HepG2 (cell line): ENCODE data around the gene GALR3. TPM values are rescaled to one million over a fixed set of nuclear protein-coding genes. Genes with fewer than 3 reads are reported as not detected.

Experiments
- ATAC-seq: fragments of 200-7000 bp; cut with Tn5 transposase; 3 replicates; pipeline ENCODE4 v1.9.1; 2020; ENCODE audit warnings: mild to moderate bottlenecking, moderate library complexity
- BruUV-seq: library from RNA; stranded (reverse); fragments of 400-500 nt; replicated peaks from 2 replicates; lab custom pipeline; 2021; lab: Mats Ljungman, UMichigan
- CTCF ChIA-PET: fragments of 300-600 bp; formaldehyde crosslinking; extraction: SDS; loops from one replicate; lab custom pipeline; 2021; ENCODE audit warnings: low total read pairs, inconsistent platforms, low intra/inter-chr PET ratio; lab: Yijun Ruan, JAX
- POLR2A ChIA-PET: fragments of 350-600 bp; sonication (Branson Sonifier 250); formaldehyde crosslinking; loops from one replicate; lab custom pipeline; 2020; ENCODE audit warnings: antibody characterized with exemption, inconsistent platforms; lab: Yijun Ruan, JAX
- DNase-seq: peaks from one replicate; pipeline ENCODE4 v3.0.0-alpha.2; 2015; ENCODE audit warnings: low spot score
- FAIRE-seq: peaks from 3 replicates; lab custom pipeline; 2011; peaks lifted over from hg19 to GRCh38; lab: Jason Lieb, UNC
- H2AFZ ChIP-seq: one replicate; pipeline ENCODE4 v1.6.1; 2011; ENCODE audit warnings: low read length, inconsistent platforms
- H3K27ac ChIP-seq: fragments of 300-600 bp; 3 replicates; pipeline ENCODE4 v1.8.0; 2011; ENCODE audit warnings: mixed run types, mild to moderate bottlenecking, mixed read lengths, low read length, inconsistent platforms; ENCODE audit not compliant: insufficient read depth; ENCODE audit errors: extremely low read length
- H3K27me3 ChIP-seq, 2 experiments: fragments of 200-600 bp in 1 of 2; 2 replicates in 1 of 2; 3 replicates in 1 of 2; pipeline versions ENCODE4 v1.6.0 to v1.8.0; 2011; ENCODE audit warnings: low read length in 2 of 2, mild to moderate bottlenecking in 2 of 2, moderate library complexity in 2 of 2, inconsistent platforms in 1 of 2; ENCODE audit not compliant: insufficient read depth in 2 of 2, control insufficient read depth in 1 of 2
- H3K36me3 ChIP-seq, 2 experiments: fragments of 200-600 bp in 1 of 2; replicated peaks in 1 of 2; 2 replicates in 1 of 2; 3 replicates in 1 of 2; pipeline versions ENCODE4 v1.5.1 to v1.8.0; 2011; ENCODE audit warnings: low read length in 2 of 2, inconsistent platforms in 1 of 2; ENCODE audit not compliant: insufficient read depth in 2 of 2, control insufficient read depth in 1 of 2
- H3K4me1 ChIP-seq: 2 replicates; pipeline ENCODE4 v1.5.1; 2012; ENCODE audit warnings: low read length, inconsistent platforms; ENCODE audit not compliant: insufficient read depth
- H3K4me2 ChIP-seq: 2 replicates; pipeline ENCODE4 v1.6.0; 2011; ENCODE audit warnings: low read depth, low read length, inconsistent platforms
- H3K4me3 ChIP-seq, 3 experiments: fragments of 200-600 bp in 1 of 3; sonication (generic), shearing (Covaris generic) in 1 of 3; replicated peaks in 1 of 3; 2 replicates each; pipeline ENCODE4 v1.5.1; 2011 to 2016; ENCODE audit warnings: low read length in 3 of 3, inconsistent platforms in 2 of 3, low read depth in 2 of 3, mild to moderate bottlenecking in 2 of 3, control low read depth in 1 of 3, mixed read lengths in 1 of 3; ENCODE audit not compliant: insufficient read depth in 1 of 3
- H3K79me2 ChIP-seq: one replicate; pipeline ENCODE4 v1.6.1; 2011; ENCODE audit warnings: low read length, inconsistent platforms; ENCODE audit not compliant: insufficient read depth
- H3K9ac ChIP-seq: 2 replicates; pipeline ENCODE4 v1.6.0; 2011; ENCODE audit warnings: mild to moderate bottlenecking, low read depth, low read length, inconsistent platforms; ENCODE audit not compliant: insufficient read depth
- H3K9me3 ChIP-seq: 2 replicates; pipeline ENCODE4 v1.5.1; 2012; ENCODE audit warnings: mild to moderate bottlenecking, low read length
- H4K20me1 ChIP-seq: 2 replicates; pipeline ENCODE4 v1.6.0; 2011; ENCODE audit warnings: inconsistent platforms, mild to moderate bottlenecking, low read length, moderate library complexity; ENCODE audit not compliant: insufficient read depth
- AGO1 ChIP-seq: fragments of 200-400 bp; formaldehyde crosslinking; IDR thresholded peaks from 2 replicates; pipeline ENCODE4 v1.6.1; 2017; ENCODE audit warnings: mild to moderate bottlenecking, low read depth, low read length, moderate library complexity; ENCODE audit not compliant: poor library complexity, severe bottlenecking
- CHCHD3 ChIP-seq: sonication (generic); formaldehyde crosslinking; IDR thresholded peaks from 2 replicates; pipeline ENCODE4 v1.8.0; 2022; ENCODE audit warnings: mild to moderate bottlenecking, missing genetic modification reagents, moderate library complexity
- CTCF ChIP-seq: sonication (generic); formaldehyde crosslinking; IDR thresholded peaks from 2 replicates; pipeline ENCODE4 v1.5.0; 2020; ENCODE audit warnings: mild to moderate bottlenecking, missing genetic modification reagents, moderate library complexity
- KLF9 ChIP-seq: IDR thresholded peaks from 2 replicates; pipeline ENCODE4 v1.6.1; 2016; ENCODE audit warnings: low read depth
- TFDP2 ChIP-seq: sonication (generic); formaldehyde crosslinking; IDR thresholded peaks from 2 replicates; pipeline ENCODE4 v1.4.0; 2020; ENCODE audit warnings: missing genetic modification reagents
- TGIF2 ChIP-seq: IDR thresholded peaks from 2 replicates; pipeline ENCODE4 v1.6.1; 2016; ENCODE audit warnings: control low read depth, missing compliant biosample characterization
- THAP11 ChIP-seq: IDR thresholded peaks from 2 replicates; pipeline ENCODE4 v1.6.1; 2016; ENCODE audit warnings: missing biosample characterization, missing genetic modification reagents
- ZFP91 ChIP-seq: sonication (generic); formaldehyde crosslinking; IDR thresholded peaks from 2 replicates; pipeline ENCODE4 v1.9.0; 2022; ENCODE audit warnings: missing genetic modification reagents, mild to moderate bottlenecking, borderline replicate concordance
- ZMYM3 ChIP-seq: sonication (generic); formaldehyde crosslinking; IDR thresholded peaks from 2 replicates; pipeline ENCODE4 v1.5.1; 2020; ENCODE audit warnings: mild to moderate bottlenecking, missing genetic modification reagents
- ZNF292 ChIP-seq: sonication (generic); formaldehyde crosslinking; IDR thresholded peaks from 2 replicates; pipeline ENCODE4 v1.8.1; 2022; ENCODE audit warnings: mild to moderate bottlenecking, low read depth, missing genetic modification reagents, borderline replicate concordance
- ZNF629 ChIP-seq: sonication (generic); formaldehyde crosslinking; conservative IDR thresholded peaks from 2 replicates; pipeline ENCODE4 v1.5.0; 2020; ENCODE audit warnings: missing genetic modification reagents
- ZNF687 ChIP-seq: sonication (generic); formaldehyde crosslinking; IDR thresholded peaks from 2 replicates; pipeline ENCODE4 v1.5.1; 2020; ENCODE audit warnings: mild to moderate bottlenecking, missing genetic modification reagents, moderate library complexity
- ZNF740 ChIP-seq: sonication (generic); formaldehyde crosslinking; IDR thresholded peaks from 2 replicates; pipeline ENCODE4 v1.4.0; 2020; ENCODE audit warnings: missing genetic modification reagents
- ZNF788 ChIP-seq: sonication (generic); formaldehyde crosslinking; IDR thresholded peaks from 2 replicates; pipeline ENCODE4 v1.5.0; 2020; ENCODE audit warnings: mild to moderate bottlenecking, missing genetic modification reagents, borderline replicate concordance
- WGBS: methylation state at CpG from one replicate; pipeline ENCODE4 v1.1.6; 2017; ENCODE audit warnings: low lambda C conversion rate; 5-methylcytosine and 5-hydroxymethylcytosine counted together
- in situ Hi-C: cut with HindIII; loops from 2 replicates; pipeline ENCODE4 v1.10.0; 2017; ENCODE audit warnings: low pct_unique_long_range_greater_than_20kb; ENCODE audit not compliant: extremely low pct_ligation_motif_present
- intact Hi-C: fragments of 100-400 bp; cut with micrococcal nuclease; formaldehyde crosslinking; loops from one replicate; pipeline ENCODE4 v1.10.0; 2022; ENCODE audit not compliant: unreplicated experiment
- polyA plus RNA-seq, 8 experiments: library from polyadenylated mRNA; depleted of rRNA in 3 of 8; stranded (reverse) in 7 of 8; unstranded in 1 of 8; fragments of >200 nt; fragmentation: Illumina TruSeq in 4 of 8; extraction: Trizol in 4 of 8; gene quantifications; 2 replicates each; pipeline versions ENCODE4 v1.2.1 to v1.2.3, GENCODE V29; 2011 to 2016; ENCODE audit warnings: low read depth in 4 of 8, missing spikeins in 1 of 8, mixed read lengths in 1 of 8; ENCODE audit not compliant: insufficient read depth in 1 of 8
- total RNA-seq, 5 experiments: library from RNA; depleted of rRNA; stranded (reverse); fragments of >200 nt; fragmentation: Illumina TruSeq; extraction: Trizol; gene quantifications; 2 replicates each; pipeline ENCODE4 v1.2.3, GENCODE V29; 2016; ENCODE audit warnings: low read depth in 1 of 5

The GALR3 gene
- total and polyA plus RNA-seq, 2 of the 13 experiments (the other 11 are each of a cell fraction or from before 2014, with no cell fraction given), result 0.13 TPM; not detected in 1

GRCh38 chr22:37822079-37822833, 926 bp upstream of the GALR3 start:
- BruUV-seq, result no TSS peak
- H3K4me2 ChIP-seq, result peak overlapping the region; percentile 41
- no peaks in the 10 kb centered on the region for H3K9me3 ChIP-seq
- no peaks in the 10 kb centered on the region for H3K27me3 ChIP-seq
- intact Hi-C loops (no loop called here), in situ Hi-C loops (no loop called here)
- FAIRE-seq (peak; percentile 26), DNase-seq (peak; percentile 49), ATAC-seq (peak; percentile 60)
- peak overlapping the region in 2 of 3 experiments; percentile 20 to 34; a peak in 2 of 6 replicates for H3K4me3 ChIP-seq
- H3K36me3 ChIP-seq, result no peaks in the 10 kb centered on the region
- H2AFZ ChIP-seq, result no peak overlapping the region
- CTCF ChIA-PET, result no interaction called here
- peaks cover 55% of the 10 kb centered on the region for H3K4me1 ChIP-seq
- H3K9ac ChIP-seq, result no peak overlapping the region
- H3K79me2 ChIP-seq, result no peaks in the 10 kb centered on the region
- 19% methylated on average over 8 of the region's 8 CpGs for WGBS
- no peaks in the 10 kb centered on the region for H4K20me1 ChIP-seq
- POLR2A ChIA-PET, result interaction anchor here (0.6 to 1.4 kb wide), 3 partner anchors 10 to 30 kb away, joined by 3 read pairs; no protein-coding TSS in a partner anchor
- H3K27ac ChIP-seq, result no peak overlapping the region
- TF ChIP-seq AGO1, result peak; percentile 53
- TF ChIP-seq ZNF687 (CRISPR knock-in tag), result peak; percentile 62
- TF ChIP-seq ZFP91 (CRISPR knock-in tag), result peak; percentile 96
- no peak for TF ChIP-seq ZNF740 (CRISPR knock-in tag)
- TF ChIP-seq KLF9 (CRISPR knock-in tag), result no peak
- TF ChIP-seq TGIF2 (CRISPR knock-in tag), result no peak
- TF ChIP-seq ZNF292 (CRISPR knock-in tag), result peak; percentile 90; the same call in 1 of the 2 replicates
- TF ChIP-seq ZNF788 (CRISPR knock-in tag), result 0 out of 2 replicates have a peak, but pooled peaks have one; percentile 37
- TF ChIP-seq ZNF629, result peak; percentile 40; the same call in 1 of the 2 replicates
- TF ChIP-seq CTCF (CRISPR knock-in tag), result peak; percentile 59
- no peak for TF ChIP-seq CHCHD3 (CRISPR knock-in tag)
- peak; percentile 42; the same call in 1 of the 2 replicates for TF ChIP-seq ZMYM3
- TF ChIP-seq THAP11, result no peak
- TF ChIP-seq TFDP2 (CRISPR knock-in tag), result no peak
